HG02970 (cell line): ENCODE data around the gene ARHGAP22.

Experiments used
- ATAC-seq: cut with Tn5 transposase; IDR thresholded peaks from one replicate; pipeline ENCODE4 v1.9.1; 2021; ENCODE audit warnings: mild to moderate bottlenecking, moderate library complexity, moderate number of reproducible peaks; ENCODE audit not compliant: unreplicated experiment, low FRiP score

ARHGAP22 gene

DNA sequence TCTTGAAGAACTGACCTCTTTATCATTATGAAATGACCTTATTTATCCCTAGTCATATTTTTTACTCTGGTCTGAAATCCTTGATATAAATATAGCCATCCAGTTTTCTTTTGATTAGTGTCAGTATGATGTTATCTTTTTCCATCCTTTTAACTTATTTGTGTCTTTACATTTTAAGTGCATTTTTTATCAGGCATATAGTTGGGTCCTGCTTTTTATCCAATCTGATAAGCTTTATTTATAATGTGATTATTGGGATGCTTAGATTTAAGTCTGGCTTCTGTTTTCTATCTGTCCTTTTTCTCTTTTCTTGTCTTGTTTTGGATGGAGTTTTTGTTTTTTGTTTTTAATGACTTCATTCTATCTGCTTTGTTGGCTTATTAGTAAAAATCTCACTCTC, 119.2 kb downstream of the ARHGAP22 start:
- no peak for ATAC-seq

DNA sequence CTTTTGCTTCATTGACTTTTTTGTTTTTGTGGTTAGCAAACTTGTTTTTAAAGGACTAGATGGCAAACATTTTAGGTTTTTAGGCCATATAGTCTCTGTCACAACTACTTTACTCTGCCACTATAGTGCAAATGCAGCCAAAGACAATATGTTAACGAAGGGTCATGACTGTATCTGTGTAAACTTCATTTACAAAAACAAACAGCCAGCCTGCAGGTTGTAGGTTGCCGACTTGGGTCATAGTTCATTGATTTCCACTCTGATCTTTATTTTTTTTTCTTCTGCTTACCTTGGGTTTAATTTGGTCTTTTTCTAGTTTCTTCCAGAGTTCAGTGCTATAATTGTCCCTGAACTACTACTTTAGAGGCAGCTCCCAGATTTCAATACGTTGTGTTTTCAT, 120.0 kb downstream of the ARHGAP22 start:
- no peak for ATAC-seq

DNA sequence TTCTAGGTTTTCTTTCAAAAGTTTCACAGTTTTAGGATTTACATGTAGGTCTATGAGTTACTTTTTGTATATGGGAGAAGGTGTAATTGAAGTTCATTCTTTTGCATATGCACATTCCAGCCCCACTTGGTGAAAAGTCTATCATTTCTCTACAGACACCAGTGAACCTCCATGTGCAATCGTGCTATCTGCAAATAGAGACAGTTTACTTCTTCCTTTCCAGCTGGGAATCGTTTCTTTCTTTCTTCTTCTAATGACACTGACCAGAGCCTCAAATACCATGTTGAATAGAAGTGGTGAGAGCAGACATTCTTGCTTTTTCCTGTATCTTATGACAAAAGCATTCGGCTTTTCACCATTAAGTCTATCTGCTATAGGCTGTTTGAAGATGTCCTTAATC, 122.7 kb downstream of the ARHGAP22 start:
- ATAC-seq: no peak

DNA sequence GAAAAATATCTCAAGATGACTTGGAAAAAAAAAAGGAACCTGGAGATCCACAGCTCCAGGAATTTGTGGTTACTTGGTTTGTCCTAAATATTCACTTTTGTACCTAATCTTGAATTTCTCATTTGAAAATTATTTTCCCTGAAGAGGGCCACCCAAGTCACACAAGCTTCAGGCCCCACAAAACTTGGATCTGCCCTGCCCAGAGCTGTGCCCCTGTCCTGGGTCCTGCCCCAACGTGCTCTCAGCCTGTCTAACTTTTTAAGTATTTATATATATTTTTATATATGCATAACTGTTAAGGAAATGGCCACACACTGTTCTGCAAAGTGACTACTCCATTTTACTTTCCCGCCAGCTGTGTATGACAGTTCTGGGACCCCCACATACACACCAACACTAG, 123.5 kb downstream of the ARHGAP22 start:
- no peak for ATAC-seq

DNA sequence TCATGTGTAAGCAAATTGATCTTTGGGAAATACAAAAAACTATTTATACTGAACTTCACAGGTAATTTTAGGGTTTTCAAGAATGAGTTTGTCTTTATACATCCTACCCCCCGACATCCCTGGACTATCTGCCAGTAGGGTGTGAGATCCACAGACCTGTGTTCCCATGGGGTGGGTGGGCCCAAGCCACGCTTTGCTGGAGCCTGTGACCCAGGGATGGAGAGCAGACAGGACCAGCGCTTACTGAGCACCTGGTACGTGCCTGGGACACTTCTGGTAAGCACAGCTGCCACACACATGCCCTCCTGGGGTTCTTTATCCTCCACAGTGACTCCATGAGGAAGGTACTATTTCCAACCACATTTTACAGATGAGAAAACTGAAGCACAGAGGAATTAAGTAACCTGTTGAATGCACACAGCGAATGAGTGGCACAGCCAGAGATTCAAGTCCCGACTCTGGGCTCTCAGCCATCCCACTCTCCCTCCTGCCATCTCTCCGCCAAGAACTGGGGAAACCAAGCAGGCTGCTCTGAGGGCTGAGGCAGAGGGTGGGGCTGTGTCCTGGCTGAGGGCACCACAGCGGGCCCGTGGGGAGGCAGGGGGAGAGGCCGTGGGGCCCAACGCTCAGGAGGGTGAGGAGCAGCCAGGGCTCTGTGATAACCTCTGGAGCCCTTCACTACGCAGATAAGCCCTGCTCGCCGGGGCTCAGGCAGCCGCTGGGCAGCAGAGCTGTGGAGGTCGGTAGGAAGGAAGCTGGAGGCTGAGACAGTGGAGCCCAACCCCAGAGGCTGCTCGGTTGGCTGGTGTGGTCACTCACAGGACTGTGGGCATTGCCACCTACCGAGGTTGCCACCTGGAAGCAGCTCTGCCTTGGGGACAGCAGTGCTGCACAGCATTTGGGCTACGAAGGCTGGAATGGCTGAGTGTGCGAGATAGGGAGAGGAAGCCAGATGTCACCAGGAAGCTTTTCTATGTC, 124.2 kb downstream of the ARHGAP22 start:
- ATAC-seq: no peak

DNA sequence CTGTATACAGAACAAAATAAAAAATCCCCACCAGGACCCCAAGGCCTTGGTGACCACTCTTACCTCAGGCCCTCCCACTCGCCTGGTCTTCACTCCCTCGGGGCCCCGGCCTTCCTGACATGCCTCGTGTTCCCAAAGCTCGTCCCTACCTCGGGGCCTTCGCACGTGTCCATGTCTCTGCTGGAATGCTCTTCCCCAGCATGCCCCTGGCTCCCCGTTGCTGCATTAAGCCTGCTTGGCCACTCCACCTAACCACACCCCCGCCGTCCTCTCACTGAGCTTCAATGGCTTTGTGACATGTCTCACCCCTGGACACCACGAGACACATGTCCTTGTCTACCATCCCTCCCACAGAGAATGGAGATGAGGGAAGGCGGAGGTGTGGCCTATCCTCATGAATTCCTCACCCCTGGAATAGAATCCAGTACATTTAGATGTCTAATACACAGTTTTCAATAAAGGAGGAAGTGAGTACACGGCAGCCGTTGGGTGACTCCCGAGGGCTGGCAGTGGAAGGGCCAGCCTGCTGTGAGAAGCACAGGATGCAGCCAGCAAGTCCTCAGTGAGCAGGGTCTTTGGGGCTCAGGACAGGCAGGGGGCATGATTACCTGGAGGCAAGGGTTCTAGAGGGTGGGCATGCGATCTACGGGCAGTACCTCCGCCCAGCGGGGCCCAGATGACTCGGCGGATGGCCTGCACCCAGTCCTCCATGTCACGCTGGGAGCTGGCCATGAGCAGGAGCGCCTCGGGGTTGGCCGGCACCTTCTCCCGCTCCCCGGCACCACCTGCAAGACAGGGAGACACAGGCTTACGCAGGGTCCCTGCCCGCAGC, 125.7 kb downstream of the ARHGAP22 start:
- ATAC-seq: no peak

DNA sequence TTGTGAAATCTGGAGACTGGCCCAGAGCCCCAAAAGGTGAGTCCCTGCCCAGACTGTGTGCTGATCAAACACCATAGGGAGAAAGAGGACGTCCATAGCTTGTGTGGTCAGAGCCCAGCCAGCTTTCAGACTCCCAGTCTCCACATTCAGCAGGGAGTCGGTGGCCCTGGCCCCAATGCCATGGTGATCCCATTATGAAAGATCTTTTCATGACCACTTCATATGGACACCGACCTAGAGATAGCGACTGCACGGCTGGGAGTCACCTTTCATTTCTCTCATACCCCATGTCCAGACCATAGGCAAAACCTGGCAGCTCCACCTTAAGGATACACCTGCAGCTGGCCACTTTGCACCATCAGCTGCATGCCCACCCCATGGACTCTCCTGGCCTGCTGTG, 126.4 kb downstream of the ARHGAP22 start:
- ATAC-seq: no peak

DNA sequence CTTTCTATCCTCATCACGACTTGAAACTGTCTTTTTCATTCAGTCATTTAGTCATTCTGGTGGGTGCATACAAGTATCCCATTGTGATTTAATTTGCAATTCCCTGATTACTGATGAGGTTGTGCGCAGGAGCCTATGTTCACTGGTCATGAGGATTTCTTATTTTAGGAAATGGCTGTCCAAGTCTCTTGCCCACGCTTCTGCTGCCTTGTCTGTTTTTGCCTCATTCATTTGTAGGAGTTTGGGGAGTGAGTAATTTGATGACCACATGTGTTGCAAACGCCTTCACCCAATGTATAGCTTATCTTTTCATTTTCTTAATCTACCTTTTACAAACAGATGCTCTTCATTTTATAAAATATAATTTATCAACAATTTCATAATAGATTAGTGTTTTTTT, 127.3 kb downstream of the ARHGAP22 start:
- ATAC-seq: no peak

DNA sequence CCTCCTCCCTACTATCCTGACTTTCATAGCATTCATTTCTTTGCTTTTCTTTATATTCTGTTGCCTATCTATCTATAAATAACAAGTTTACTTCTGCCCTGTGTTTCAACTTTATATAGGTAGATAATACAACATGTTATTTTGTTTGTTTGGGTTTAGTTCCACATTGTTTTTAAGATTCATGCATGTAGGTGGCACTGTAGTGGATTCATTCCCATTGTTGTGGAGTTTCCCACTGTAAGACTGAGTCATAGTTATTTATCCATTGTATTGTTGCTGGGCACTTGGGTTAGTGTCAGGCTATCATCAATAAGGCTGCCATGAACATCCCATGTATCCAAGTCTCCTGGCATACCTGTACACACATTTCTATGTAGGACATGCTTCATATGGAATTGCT, 127.7 kb downstream of the ARHGAP22 start:
- ATAC-seq: no peak

DNA sequence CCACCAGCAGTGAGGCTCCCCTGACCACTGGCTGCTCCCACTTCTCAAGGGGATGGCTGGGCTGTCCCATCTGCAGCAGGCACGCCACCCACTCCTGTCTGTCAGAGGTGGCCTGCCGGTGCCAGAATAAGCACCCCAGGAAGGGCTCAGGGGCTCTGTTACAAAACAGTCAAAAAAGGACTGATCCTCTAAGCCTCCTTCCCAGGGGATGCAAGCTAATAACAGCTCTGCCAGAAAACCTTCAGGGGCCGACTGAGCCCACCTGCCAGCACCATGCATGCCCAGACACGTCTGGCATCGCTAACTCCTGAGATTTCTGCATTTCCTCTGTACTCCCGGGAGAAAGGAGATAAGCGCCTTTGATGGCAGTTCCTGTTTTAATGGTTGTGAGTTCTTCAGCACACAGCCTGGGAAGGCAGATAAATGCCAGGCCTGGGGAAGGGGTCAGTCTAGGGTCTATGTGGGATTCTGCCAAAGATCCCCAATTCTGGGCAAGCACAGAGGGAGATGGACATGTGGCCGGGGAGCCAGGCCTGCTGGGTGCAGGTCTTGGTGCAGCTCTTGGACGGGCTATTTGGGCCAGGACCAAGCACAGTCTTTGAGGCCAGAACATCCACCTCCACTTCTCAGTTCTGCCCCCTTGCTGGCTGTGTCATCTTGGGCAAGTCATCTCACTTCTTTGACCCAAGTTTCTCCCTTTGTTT, 128.4 kb downstream of the ARHGAP22 start:
- no peak for ATAC-seq

DNA sequence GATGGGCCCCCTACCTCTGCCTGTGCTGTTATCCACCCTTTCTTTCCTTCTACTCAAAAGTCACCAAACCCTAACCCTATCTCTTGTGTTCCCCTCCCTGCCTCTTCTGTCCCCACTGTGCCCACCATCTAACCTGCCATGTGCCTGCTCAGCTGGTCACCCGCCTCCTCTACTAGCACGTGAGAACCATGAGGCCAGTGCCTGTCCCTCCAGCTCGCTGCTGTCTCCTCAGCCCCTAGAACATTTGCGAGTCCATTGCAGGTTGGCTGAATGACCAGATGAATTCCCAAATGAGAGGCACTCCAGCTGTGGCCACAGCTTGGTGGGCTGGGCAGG, 129.0 kb downstream of the ARHGAP22 start:
- no peak for ATAC-seq

DNA sequence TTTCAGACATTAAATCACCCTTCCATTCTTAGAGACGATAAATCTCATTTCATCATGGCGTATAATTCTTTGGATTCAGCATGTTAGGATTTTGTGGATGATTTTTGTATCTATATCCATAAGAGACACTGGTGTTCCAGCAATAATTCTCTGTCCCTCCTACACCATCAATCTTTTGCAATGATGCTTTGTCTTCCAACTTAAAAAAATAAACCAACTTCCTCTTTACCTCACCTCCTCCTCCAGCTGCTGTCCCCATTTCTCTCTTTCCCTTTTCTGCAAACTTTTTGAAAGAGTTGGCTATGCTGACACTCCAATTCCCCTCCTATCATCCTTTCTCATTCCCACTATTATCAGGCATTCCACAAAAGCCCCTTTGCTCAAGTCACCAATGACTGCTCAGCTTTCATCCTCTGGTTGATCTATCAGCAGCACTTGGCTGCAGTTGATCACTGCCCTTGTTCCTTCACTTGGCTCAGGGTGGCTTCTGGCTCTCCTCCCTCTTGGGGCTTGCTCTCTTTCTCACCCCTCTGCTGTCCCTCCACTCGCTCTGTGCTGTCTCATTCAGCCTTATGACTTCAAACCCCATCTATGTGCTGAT, 130.0 kb downstream of the ARHGAP22 start:
- no peak for ATAC-seq

DNA sequence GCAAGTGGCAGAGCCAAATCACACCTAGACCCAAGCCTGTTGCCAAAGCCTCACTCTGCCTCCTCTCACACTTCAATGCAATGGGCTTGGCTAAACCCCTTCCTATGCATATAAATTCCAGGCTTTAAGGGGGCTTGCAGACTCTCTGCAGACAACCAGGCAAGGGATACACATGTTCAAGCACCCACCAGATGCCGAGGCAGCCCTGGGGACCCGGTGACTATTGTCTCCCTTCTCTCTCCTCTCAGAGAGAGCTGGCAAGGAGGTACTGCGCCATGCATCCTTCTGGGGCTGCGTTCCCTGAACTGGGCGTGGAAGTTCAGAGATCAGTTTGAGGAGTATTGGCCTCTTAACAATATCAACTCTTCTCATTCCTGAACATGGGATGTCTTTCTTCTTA, 131.2 kb downstream of the ARHGAP22 start:
- ATAC-seq: no peak

DNA sequence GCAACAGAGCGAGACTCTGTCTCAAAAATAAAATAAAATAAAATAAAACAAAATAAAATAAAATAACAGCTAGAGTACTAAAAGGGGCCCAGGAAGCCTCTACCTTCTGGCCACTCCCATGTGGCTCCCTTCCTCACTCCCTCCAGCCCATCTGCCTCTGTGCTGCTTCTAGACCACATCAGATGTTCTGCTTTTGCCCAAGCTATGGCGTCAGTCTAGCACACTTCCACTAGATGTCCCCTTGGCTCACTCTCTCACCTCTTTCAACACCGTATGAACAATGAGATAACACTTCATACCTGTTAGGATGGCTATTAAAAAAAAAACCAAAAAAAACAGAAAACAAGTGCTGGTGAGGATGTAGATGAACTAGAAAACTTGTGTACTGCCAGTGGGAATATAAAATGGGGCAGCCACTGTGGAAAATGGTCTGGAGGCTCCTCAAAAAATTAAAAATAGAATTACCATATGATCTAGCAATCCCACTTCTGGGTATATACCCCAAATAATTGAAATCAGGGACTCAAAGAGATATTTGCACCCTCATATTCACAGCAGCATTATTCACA, 132.3 kb downstream of the ARHGAP22 start:
- no peak for ATAC-seq

DNA sequence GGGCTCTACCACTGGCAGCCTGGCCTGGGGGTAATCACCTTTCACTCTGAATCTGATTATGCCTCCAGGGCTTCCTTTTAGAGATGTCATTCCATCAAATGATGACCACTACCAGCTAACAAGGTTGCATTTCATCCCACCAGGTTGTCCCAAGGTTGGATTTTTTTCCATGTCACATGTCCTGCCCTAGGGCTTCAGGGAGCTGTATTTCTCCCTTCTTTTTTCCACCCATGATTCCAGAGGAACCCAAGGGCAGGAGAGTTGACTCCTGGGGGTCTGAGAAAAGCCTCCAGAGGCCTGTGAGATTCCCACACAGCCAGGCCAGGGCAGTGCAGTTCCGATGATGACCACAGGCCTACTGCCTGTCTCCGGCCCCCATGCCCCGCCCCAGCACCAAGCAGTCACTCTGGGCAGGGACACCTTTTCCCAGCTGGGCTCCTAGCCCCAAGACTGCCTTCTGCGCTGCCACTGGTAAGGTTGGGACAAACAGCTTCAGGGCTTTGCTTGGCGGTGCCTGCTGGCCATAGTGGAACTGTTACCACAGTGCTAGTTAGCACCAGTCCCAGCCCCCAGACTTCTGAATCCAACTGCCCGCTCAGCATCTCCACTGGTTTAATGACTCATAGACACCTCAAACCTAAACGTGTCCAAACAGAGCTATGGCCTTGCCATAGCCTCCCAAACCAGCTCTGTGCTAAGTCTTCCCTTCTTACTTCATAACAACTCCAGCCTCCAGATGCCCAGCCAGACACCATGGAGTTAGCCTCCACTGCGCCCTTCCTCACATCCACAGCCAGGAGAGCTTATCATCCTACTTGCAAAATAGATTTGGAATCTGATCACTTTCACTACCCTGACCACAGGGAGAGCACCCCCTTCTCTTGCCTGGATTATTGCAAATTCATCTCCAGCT, 133.7 kb downstream of the ARHGAP22 start:
- ATAC-seq: no peak

DNA sequence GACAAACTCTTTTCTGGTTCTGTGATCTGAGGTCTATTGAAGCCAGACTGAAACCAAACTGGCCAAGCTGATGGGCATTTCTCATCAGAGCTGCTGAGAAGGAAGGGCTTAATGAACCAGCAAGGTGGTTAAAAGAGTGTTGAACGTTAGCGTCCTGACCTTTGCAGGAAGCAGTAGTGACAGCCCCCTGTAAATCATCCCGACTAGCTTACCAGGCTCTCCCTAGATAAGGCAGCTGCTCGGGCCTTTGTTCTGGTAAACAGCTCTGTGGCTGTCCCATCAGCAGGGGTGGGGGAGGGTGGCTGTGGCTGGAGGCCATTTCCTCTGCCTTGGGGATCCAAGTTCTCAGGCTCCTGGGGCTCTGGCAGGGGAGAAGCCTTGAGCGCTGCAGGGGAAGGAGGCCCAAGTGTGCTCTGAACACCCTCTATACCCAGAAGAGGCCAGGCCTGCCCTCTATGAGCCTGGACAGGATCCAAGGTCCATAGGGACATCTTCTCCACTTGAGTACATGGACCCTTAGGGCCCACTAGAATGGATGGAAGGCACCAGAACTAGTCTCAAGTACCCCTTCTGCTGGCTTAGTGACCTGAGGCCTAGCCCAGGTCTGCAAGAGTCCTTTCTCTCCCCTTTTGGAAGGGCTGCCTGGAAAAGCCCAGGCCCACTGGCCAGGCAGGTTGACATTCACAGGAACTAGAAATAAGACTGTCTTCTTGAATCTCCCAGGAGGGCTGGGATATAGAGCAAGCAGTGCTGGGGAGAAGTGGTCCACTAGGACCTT, 134.6 kb downstream of the ARHGAP22 start:
- no peak for ATAC-seq

DNA sequence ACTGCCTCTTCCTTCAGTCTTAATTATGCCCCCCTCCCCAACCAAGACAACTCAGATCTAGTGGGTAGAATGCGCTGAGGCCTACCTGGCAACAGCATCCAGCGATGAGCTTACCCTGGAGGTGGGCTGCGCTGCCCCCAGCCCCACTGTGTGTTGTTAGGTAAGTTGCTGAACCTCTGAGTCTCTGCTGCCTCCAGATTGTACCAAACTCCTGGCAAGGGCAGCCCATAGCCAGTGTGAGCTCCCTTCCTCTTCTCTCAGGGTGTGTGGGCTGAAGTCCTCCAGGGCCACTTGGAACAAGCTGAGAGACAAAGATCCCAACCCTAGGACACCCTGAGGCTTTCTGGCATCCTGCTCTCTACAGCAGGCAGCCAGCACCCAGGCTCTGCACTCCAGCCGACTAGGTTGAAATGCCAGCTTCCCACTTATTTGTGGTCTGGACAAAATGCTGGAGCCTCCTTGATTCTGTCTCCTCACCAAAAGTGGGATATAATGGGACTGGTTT, 135.3 kb downstream of the ARHGAP22 start:
- no peak for ATAC-seq

DNA sequence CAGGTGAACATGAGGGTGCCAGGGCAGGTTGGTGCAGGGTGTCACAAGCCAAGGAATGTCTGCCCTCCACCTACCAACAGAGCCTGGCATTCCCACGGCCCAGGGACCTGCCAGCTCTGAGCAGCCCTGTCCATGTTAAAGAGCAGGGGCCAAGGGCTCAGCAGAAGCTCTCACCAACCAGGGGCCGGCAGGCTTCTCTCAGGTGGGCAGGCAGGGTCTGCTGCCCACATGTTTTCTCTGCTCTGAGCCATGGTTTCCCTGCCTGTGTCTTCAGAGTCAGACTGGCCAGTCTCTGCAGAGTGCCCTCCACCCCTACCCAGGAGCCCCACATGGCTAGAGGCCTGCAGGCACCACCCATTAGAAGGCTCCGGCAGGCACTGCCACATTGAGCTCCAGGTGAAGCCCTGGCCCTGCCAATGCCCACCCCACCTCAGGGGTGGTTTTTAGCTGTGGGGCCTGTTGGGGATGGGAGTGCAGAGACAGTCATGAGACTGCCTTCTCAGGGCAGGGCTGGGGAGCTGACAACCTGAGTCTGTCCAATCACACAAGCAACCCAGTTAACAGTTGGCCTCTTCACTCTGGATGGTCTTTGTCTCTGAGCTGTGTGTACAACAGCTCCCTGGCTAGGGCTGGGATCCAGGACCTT, 135.9 kb downstream of the ARHGAP22 start:
- no peak for ATAC-seq
